Keratinocyte (primary cell): ENCODE data around the gene CDH13. TPM values are rescaled to one million over a fixed set of nuclear protein-coding genes. Genes with fewer than 3 reads are reported as not detected.

ENCODE experiments used
- DNase-seq: peaks from one replicate; pipeline ENCODE4 v3.0.0-alpha.2; 2011; ENCODE audit warnings: low read depth, missing footprints, low spot score
- FAIRE-seq: peaks from 2 replicates; lab custom pipeline; 2011; peaks lifted over from hg19 to GRCh38; lab: Jason Lieb, UNC
- H2AFZ ChIP-seq: 2 replicates; pipeline ENCODE4 v1.6.0; 2012; ENCODE audit warnings: low read length, control low read depth, inconsistent platforms; ENCODE audit not compliant: control insufficient read depth
- H3K27ac ChIP-seq: 2 replicates; pipeline ENCODE4 v1.5.1; 2011; ENCODE audit warnings: low read length; ENCODE audit not compliant: control insufficient read depth, insufficient read depth
- H3K27me3 ChIP-seq: 3 replicates; pipeline ENCODE4 v1.6.0; 2011; ENCODE audit warnings: low read length; ENCODE audit not compliant: control insufficient read depth, insufficient read depth; ENCODE audit errors: extremely low read depth
- H3K36me3 ChIP-seq, 2 experiments: 2 replicates in 1 of 2; 3 replicates in 1 of 2; pipeline ENCODE4 v1.5.1; 2011; ENCODE audit warnings: low read length in 2 of 2, mild to moderate bottlenecking in 1 of 2; ENCODE audit not compliant: control insufficient read depth in 2 of 2, insufficient read depth in 2 of 2; ENCODE audit errors: extremely low read depth in 1 of 2
- H3K4me1 ChIP-seq: 3 replicates; pipeline ENCODE4 v1.5.1; 2011; ENCODE audit warnings: low read length; ENCODE audit not compliant: control insufficient read depth, insufficient read depth; ENCODE audit errors: extremely low read depth
- H3K4me2 ChIP-seq: 3 replicates; pipeline ENCODE4 v1.6.0; 2011; ENCODE audit warnings: low read depth, low read length; ENCODE audit not compliant: control insufficient read depth, insufficient read depth; ENCODE audit errors: extremely low read depth
- H3K4me3 ChIP-seq, 3 experiments: fragments of 200-600 bp in 1 of 3; sonication (generic) in 1 of 3; 2 replicates in 2 of 3; 3 replicates in 1 of 3; pipeline ENCODE4 v1.5.1; 2011 to 2016; ENCODE audit warnings: low read length in 3 of 3, mild to moderate bottlenecking in 3 of 3, control low read depth in 2 of 3, inconsistent platforms in 1 of 3, low read depth in 1 of 3, mixed read lengths in 1 of 3, mixed run types in 1 of 3, moderate library complexity in 1 of 3; ENCODE audit not compliant: control insufficient read depth in 2 of 3, insufficient read depth in 2 of 3; ENCODE audit errors: extremely low read depth in 1 of 3
- H3K79me2 ChIP-seq: 2 replicates; pipeline ENCODE4 v1.6.0; 2012; ENCODE audit warnings: low read length; ENCODE audit not compliant: control insufficient read depth, insufficient read depth
- H3K9ac ChIP-seq: 3 replicates; pipeline ENCODE4 v1.6.0; 2011; ENCODE audit warnings: low read length; ENCODE audit not compliant: control insufficient read depth, insufficient read depth; ENCODE audit errors: extremely low read depth
- H3K9me1 ChIP-seq: 3 replicates; pipeline ENCODE4 v1.6.0; 2011; ENCODE audit warnings: low read length; ENCODE audit not compliant: control insufficient read depth, insufficient read depth; ENCODE audit errors: extremely low read depth
- H3K9me3 ChIP-seq: 2 replicates; pipeline ENCODE4 v1.5.1; 2012; ENCODE audit warnings: low read depth, low read length; ENCODE audit not compliant: control insufficient read depth
- H4K20me1 ChIP-seq: 3 replicates; pipeline ENCODE4 v1.6.0; 2011; ENCODE audit warnings: low read length; ENCODE audit not compliant: control insufficient read depth, insufficient read depth; ENCODE audit errors: extremely low read depth
- CTCF ChIP-seq, 3 experiments: IDR thresholded peaks in 1 of 3; conservative IDR thresholded peaks in 1 of 3; optimal IDR thresholded peaks in 1 of 3; 2 replicates in 2 of 3; 3 replicates in 1 of 3; pipeline versions ENCODE3 to v1.5.1; 2011; ENCODE audit warnings: low read length in 3 of 3, mild to moderate bottlenecking in 3 of 3, moderate library complexity in 2 of 3, control low read depth in 1 of 3, inconsistent platforms in 1 of 3; ENCODE audit not compliant: insufficient read depth in 2 of 3; ENCODE audit errors: extremely low read depth in 1 of 3
- EZH2 ChIP-seq: IDR thresholded peaks from one replicate; pipeline ENCODE4 v1.6.1; 2012; ENCODE audit warnings: inconsistent platforms, mild to moderate bottlenecking, low read length, moderate library complexity
- dilution Hi-C: fragments of 300-500 bp; cut with MboI; formaldehyde crosslinking; loops from one replicate; pipeline ENCODE4 v1.7.0; 2020; ENCODE audit warnings: low sequenced_read_pairs; ENCODE audit not compliant: extremely low pct_ligation_motif_present
- polyA plus RNA-seq, 5 experiments: library from polyadenylated mRNA; depleted of rRNA in 3 of 5; stranded (reverse) in 3 of 5; stranded (forward) in 1 of 5; unstranded in 1 of 5; fragments of >200 nt; gene quantifications; 1 replicate in 1 of 5; 2 replicates in 3 of 5; 3 replicates in 1 of 5; pipeline versions ENCODE4 v1.2.1 to v1.2.3, GENCODE V29; 2011 to 2012; ENCODE audit warnings: missing spikeins in 2 of 5, low read depth in 1 of 5, low replicate concordance in 1 of 5

Gene CDH13
- polyA plus RNA-seq, 1 donor (not counting 4 experiments of a cell fraction or from before 2014, with no cell fraction given): 111 TPM

DNA sequence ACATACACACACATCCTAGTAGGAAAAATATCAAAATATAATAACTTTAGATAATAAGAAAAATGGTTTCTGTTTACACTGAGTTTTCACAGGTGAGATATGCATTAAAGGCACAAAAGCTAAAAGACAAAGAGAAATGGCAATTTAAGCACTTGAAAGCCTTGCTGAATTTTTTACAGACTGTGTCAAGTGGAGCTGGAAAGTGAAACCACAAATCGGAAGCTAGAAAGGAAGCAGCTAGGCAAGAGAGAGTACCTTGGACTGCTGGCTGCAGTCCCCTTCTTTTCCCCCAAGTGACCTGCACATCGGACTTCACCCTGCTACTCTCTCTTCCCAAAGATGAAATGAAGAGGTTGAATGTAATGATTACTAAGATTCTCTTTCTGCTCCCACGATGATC is 135.1 kb downstream of the CDH13 start:
- Histone ChIP-seq H3K9me3 (no peaks in the 10 kb centered on the region), H3K27ac (no peak overlapping the region), H2AFZ (no peak overlapping the region), H3K4me1 (peaks cover 12% of the 10 kb centered on the region), H3K9me1 (no peaks in the 10 kb centered on the region), H3K9ac (no peak overlapping the region), H4K20me1 (no peaks in the 10 kb centered on the region), H3K4me3 (no peak overlapping the region), H3K79me2 (peaks cover 17% of the 10 kb centered on the region), H3K4me2 (peak overlapping the region; percentile 36), H3K36me3 (peaks cover 1 to 3% of the 10 kb centered on the region in 2 experiments), H3K27me3 (no peaks in the 10 kb centered on the region)
- DNase-seq (no peak), FAIRE-seq (no peak)
- no peak for TF ChIP-seq EZH2
- no peak for TF ChIP-seq CTCF (optimal IDR thresholded peaks at IDR 0.05 in 1 of 3, IDR thresholded peaks at IDR 0.05 in 1 of 3, conservative IDR thresholded peaks at IDR 0.05 in 1 of 3; ENCODE audit: extremely low read depth in 1 of 3, insufficient read depth in 2 of 3, low read length in 3 of 3)
- dilution Hi-C loops: no loop called here

- no peaks in the 10 kb centered on the region for H3K9me1 ChIP-seq
- no peak overlapping the region for H3K27ac ChIP-seq
- FAIRE-seq (no peak), DNase-seq (no peak)
- no peak overlapping the region for H3K4me3 ChIP-seq
- H3K27me3 ChIP-seq: no peaks in the 10 kb centered on the region
- no peak overlapping the region for H2AFZ ChIP-seq
- H3K4me1 ChIP-seq: peaks cover 10% of the 10 kb centered on the region
- TF ChIP-seq EZH2 (no peak), CTCF (optimal IDR thresholded peaks at IDR 0.05 in 1 of 3, IDR thresholded peaks at IDR 0.05 in 1 of 3, conservative IDR thresholded peaks at IDR 0.05 in 1 of 3; ENCODE audit: extremely low read depth in 1 of 3, insufficient read depth in 2 of 3, low read length in 3 of 3) (no peak)
- H4K20me1 ChIP-seq: no peaks in the 10 kb centered on the region
- H3K36me3 ChIP-seq: peaks cover 1 to 3% of the 10 kb centered on the region in 2 experiments
- no peak overlapping the region for H3K9ac ChIP-seq
- H3K4me2 ChIP-seq: no peak overlapping the region
- H3K9me3 ChIP-seq: no peaks in the 10 kb centered on the region
- H3K79me2 ChIP-seq: peaks cover 15% of the 10 kb centered on the region
- dilution Hi-C loops: no loop called here
Observed at GRCh38 chr16:82763371-82763770, 136.6 kb downstream of the CDH13 start.
